Fibroblast of lung (primary cell): ENCODE results near the gene CDK15. TPM values are rescaled to one million over a fixed set of nuclear protein-coding genes. Genes with fewer than 3 reads are reported as not detected.

Source experiments
- DNase-seq, 2 donors: peaks; one replicate each; pipeline versions ENCODE4 v3.0.0 to v3.0.0-alpha.2; 2010; ENCODE audit warnings: low read depth in 2 of 2
- H2AFZ ChIP-seq: 2 replicates; pipeline ENCODE4 v1.5.1; 2012; ENCODE audit warnings: low read length, control low read depth, inconsistent platforms
- H3K27ac ChIP-seq: 2 replicates; pipeline ENCODE4 v1.5.1; 2011; ENCODE audit warnings: low read length, control low read depth; ENCODE audit not compliant: insufficient read depth
- H3K27me3 ChIP-seq: 2 replicates; pipeline ENCODE4 v1.5.1; 2011; ENCODE audit warnings: mild to moderate bottlenecking, low read length; ENCODE audit not compliant: control insufficient read depth, insufficient read depth
- H3K36me3 ChIP-seq: 2 replicates; pipeline ENCODE4 v1.5.1; 2011; ENCODE audit warnings: low read length; ENCODE audit not compliant: control insufficient read depth, insufficient read depth
- H3K4me1 ChIP-seq: 2 replicates; pipeline ENCODE4 v1.5.1; 2011; ENCODE audit warnings: low read length; ENCODE audit not compliant: control insufficient read depth, insufficient read depth; ENCODE audit errors: extremely low read depth
- H3K4me2 ChIP-seq: 2 replicates; pipeline ENCODE4 v1.5.1; 2011; ENCODE audit warnings: low read length, control low read depth; ENCODE audit not compliant: insufficient read depth; ENCODE audit errors: extremely low read depth
- H3K4me3 ChIP-seq, 4 experiments: fragments of 200-600 bp in 1 of 4; sonication (generic) in 1 of 4; replicated peaks in 1 of 4; 2 replicates each; pipeline ENCODE4 v1.5.1; 2011 to 2016; ENCODE audit warnings: low read length in 4 of 4, low read depth in 3 of 4, mild to moderate bottlenecking in 3 of 4, control low read depth in 2 of 4, inconsistent platforms in 1 of 4, mixed read lengths in 1 of 4; ENCODE audit not compliant: insufficient read depth in 1 of 4; ENCODE audit errors: control extremely low read depth in 1 of 4
- H3K79me2 ChIP-seq: 2 replicates; pipeline ENCODE4 v1.5.1; 2012; ENCODE audit warnings: mild to moderate bottlenecking, low read length, inconsistent platforms; ENCODE audit not compliant: control insufficient read depth, insufficient read depth
- H3K9ac ChIP-seq: 2 replicates; pipeline ENCODE4 v1.5.1; 2011; ENCODE audit warnings: mild to moderate bottlenecking, low read length, control low read depth; ENCODE audit not compliant: insufficient read depth
- H3K9me3 ChIP-seq: 2 replicates; pipeline ENCODE4 v1.5.1; 2012; ENCODE audit warnings: low read depth, low read length; ENCODE audit not compliant: control insufficient read depth, insufficient read depth
- H4K20me1 ChIP-seq: 2 replicates; pipeline ENCODE4 v1.5.1; 2011; ENCODE audit warnings: low read length; ENCODE audit not compliant: control insufficient read depth, insufficient read depth; ENCODE audit errors: extremely low read depth
- CTCF ChIP-seq, 2 donors: IDR thresholded peaks in 1 of 2; conservative IDR thresholded peaks in 1 of 2; 1 replicate in 1 of 2; 2 replicates in 1 of 2; pipeline ENCODE4 v1.5.1; 2011 to 2012; ENCODE audit warnings: low read length in 2 of 2, control low read depth in 1 of 2, inconsistent platforms in 1 of 2, low read depth in 1 of 2, mild to moderate bottlenecking in 1 of 2
- EZH2 ChIP-seq: IDR thresholded peaks from 2 replicates; pipeline ENCODE4 v1.5.1; 2012; ENCODE audit warnings: low read length, control low read depth, mild to moderate bottlenecking; ENCODE audit errors: missing control alignments
- polyA plus RNA-seq, 2 donors: library from polyadenylated mRNA; depleted of rRNA in 1 of 2; stranded (reverse) in 1 of 2; unstranded in 1 of 2; fragments of >200 nt; gene quantifications; 2 replicates each; pipeline ENCODE4 v1.2.1, GENCODE V29; 2011 to 2012; ENCODE audit warnings: missing spikeins in 1 of 2
- total RNA-seq: library from RNA; depleted of rRNA; stranded (reverse); fragments of >200 nt; gene quantifications from 2 replicates; pipeline ENCODE4 v1.2.1, GENCODE V29; 2014

Gene CDK15
- total and polyA plus RNA-seq, 2 donors (not counting 1 experiment from before 2014, with no cell fraction given) = 2.3 to 5.1 TPM

- Histone ChIP-seq H3K27me3 (no peaks in the 10 kb centered on the region), H3K27ac (no peak overlapping the region), H3K4me3 (no peak overlapping the region), H3K9me3 (no peaks in the 10 kb centered on the region), H3K4me2 (no peak overlapping the region), H3K79me2 (no peaks in the 10 kb centered on the region), H3K36me3 (no peaks in the 10 kb centered on the region), H2AFZ (no peak overlapping the region), H3K9ac (no peak overlapping the region), H3K4me1 (peaks cover 6% of the 10 kb centered on the region), H4K20me1 (no peaks in the 10 kb centered on the region)
- TF ChIP-seq CTCF (conservative IDR thresholded peaks at IDR 0.05 in 1 of 2, IDR thresholded peaks at IDR 0.05 in 1 of 2; ENCODE audit: low read depth in 1 of 2, low read length in 2 of 2) (no peak), EZH2 (no peak)
- DNase-seq = no peak
Measured at GRCh38 chr2:201796478-201796865, 9.9 kb upstream of the CDK15 start.

DNA sequence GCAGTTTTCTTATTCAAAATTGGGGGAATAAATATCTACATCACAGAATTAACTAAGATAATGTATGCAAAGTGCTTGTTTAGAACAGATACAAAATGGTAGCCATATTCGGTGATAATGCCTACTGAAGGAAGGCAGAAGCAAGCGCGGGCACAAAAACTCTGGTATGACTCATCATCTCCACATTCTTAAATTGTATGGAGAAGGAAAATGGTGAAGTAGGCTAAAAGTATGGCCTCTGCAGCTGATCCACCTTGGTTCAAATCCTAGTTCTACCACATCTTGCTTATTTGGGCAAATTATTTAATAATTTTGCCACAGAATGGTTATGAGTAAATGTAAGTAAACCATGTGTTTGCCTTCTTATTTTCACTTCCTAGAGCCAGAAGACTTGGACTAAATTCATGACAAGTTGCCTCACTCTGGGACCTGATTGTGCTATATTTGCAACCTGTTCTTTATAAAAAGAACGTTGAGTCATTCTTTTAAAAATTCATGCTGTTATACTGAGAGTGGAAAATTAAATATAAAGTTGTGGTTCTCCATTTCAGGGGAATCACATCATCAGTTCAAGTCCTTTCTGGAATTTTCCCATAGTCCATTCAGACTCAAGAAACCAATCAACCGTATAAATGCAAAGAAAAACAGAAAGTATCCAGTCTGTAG, 9.0 kb upstream of the CDK15 start:
- Histone ChIP-seq H4K20me1 (no peaks in the 10 kb centered on the region), H3K4me3 (no peak overlapping the region), H3K36me3 (no peaks in the 10 kb centered on the region), H2AFZ (no peak overlapping the region), H3K4me2 (no peak overlapping the region), H3K9me3 (no peaks in the 10 kb centered on the region), H3K4me1 (peaks cover 6% of the 10 kb centered on the region), H3K27me3 (no peaks in the 10 kb centered on the region), H3K9ac (no peak overlapping the region), H3K27ac (peak overlapping the region; percentile 85), H3K79me2 (no peaks in the 10 kb centered on the region)
- peak; percentile 64 to 93 for DNase-seq
- TF ChIP-seq CTCF (conservative IDR thresholded peaks at IDR 0.05 in 1 of 2, IDR thresholded peaks at IDR 0.05 in 1 of 2; ENCODE audit: low read depth in 1 of 2, low read length in 2 of 2) (no peak), EZH2 (no peak)

DNA sequence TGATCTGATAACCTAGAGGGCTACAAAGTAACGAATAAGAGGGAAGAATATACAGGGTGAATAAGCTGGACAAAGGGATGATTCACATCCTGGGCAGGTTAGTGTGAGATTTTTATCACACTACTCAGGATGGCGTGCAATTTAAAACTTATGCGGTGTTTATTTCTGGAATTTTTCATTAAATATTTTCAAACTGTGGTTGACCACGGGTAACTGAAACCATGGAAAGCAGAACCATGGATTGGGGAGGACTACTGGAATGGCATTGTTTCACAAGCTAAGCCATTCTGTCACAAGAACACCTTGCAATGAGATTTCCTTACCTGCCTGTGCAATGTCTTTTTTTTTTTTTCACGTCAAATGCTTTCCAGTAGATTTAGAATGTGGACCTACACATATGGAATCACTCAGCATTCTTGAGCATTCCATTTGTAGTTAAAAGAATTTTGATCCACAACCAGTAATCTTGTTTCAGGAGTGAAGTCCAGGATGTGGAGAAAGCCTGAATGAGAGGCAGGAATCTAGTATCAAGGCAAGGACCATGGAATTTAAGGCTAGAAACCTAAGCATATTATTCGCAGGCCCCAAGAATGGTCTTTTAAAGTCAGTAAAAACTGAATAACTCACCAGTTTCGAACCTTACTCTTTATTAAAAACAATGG, 8.0 kb upstream of the CDK15 start:
- DNase-seq = peak; percentile 74 to 97
- H3K79me2 ChIP-seq = no peaks in the 10 kb centered on the region
- no peaks in the 10 kb centered on the region for H3K27me3 ChIP-seq
- no peaks in the 10 kb centered on the region for H3K9me3 ChIP-seq
- H3K4me2 ChIP-seq = peak overlapping the region; percentile 5
- H3K9ac ChIP-seq = no peak overlapping the region
- H3K27ac ChIP-seq = peak overlapping the region; percentile 85
- H3K4me3 ChIP-seq = no peak overlapping the region
- H3K4me1 ChIP-seq = peaks cover 6% of the 10 kb centered on the region
- no peaks in the 10 kb centered on the region for H4K20me1 ChIP-seq
- TF ChIP-seq EZH2 = no peak
- no peak for TF ChIP-seq CTCF (conservative IDR thresholded peaks at IDR 0.05 in 1 of 2, IDR thresholded peaks at IDR 0.05 in 1 of 2; ENCODE audit: low read depth in 1 of 2, low read length in 2 of 2)
- H3K36me3 ChIP-seq = no peaks in the 10 kb centered on the region
- H2AFZ ChIP-seq = no peak overlapping the region
